Right lobe of liver (tissue), 4 donors: ENCODE results near the gene ANKRD44.

Experiments used
- POLR2A ChIP-seq: fragments of 450-650 bp; IDR thresholded peaks from one replicate; pipeline ENCODE4 v1.6.1; 2017; ENCODE audit warnings: antibody characterized with exemption, mild to moderate bottlenecking
- TF ChIP-seq, protein P1 (sequence below), 4 donors: fragments of 200-600 bp in 3 of 4; fragments of 450-650 bp in 1 of 4; IDR thresholded peaks; one replicate each; pipeline versions ENCODE4 v1.5.1 to v1.8.0; 2016 to 2022; ENCODE audit warnings: antibody characterized with exemption in 4 of 4, mild to moderate bottlenecking in 2 of 4
- donor health status: DM: no; HTN: no; CAD: no.
- donor health status: DM: no; HTN: no; CAD: no.
- donor health status: DM: no; HTN: yes; CAD: no.

DNA sequence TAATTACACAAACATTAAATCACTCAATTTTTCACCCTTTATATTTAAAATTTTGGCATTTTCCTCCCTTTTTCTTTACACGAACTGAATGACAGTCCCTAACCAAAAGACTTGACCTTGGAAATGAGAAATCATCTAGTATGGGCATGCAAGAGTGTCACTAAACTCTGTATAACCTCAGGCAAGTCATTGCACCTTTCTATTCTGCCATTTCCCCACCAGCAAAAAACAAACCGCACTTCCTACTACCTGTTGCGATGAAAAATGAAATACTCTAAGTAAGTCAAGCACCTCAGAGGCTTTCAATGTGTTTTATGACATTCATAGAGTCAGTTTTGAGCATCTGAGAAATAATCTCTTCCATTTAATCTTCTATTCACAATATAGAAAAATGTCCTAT, 44.1 kb downstream of the ANKRD44 start:
- TF ChIP-seq, protein P1, sequence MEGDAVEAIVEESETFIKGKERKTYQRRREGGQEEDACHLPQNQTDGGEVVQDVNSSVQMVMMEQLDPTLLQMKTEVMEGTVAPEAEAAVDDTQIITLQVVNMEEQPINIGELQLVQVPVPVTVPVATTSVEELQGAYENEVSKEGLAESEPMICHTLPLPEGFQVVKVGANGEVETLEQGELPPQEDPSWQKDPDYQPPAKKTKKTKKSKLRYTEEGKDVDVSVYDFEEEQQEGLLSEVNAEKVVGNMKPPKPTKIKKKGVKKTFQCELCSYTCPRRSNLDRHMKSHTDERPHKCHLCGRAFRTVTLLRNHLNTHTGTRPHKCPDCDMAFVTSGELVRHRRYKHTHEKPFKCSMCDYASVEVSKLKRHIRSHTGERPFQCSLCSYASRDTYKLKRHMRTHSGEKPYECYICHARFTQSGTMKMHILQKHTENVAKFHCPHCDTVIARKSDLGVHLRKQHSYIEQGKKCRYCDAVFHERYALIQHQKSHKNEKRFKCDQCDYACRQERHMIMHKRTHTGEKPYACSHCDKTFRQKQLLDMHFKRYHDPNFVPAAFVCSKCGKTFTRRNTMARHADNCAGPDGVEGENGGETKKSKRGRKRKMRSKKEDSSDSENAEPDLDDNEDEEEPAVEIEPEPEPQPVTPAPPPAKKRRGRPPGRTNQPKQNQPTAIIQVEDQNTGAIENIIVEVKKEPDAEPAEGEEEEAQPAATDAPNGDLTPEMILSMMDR (IDR thresholded peaks at IDR 0.05): no peak
- no peak for TF ChIP-seq POLR2A
